H9 (cell line): ENCODE results near the gene PUM1. TPM values are rescaled to one million over a fixed set of nuclear protein-coding genes. Genes with fewer than 3 reads are reported as not detected.

ENCODE experiments used
- DNase-seq: peaks from one replicate; pipeline ENCODE4 v3.0.0-alpha.2; 2017
- H2AFZ ChIP-seq: one replicate; pipeline ENCODE4 v1.6.1; 2013; ENCODE audit warnings: mild to moderate bottlenecking, low read length, control low read depth, moderate library complexity
- H2AK5ac ChIP-seq: 2 replicates; pipeline ENCODE4 v1.6.1; 2013; ENCODE audit warnings: low read length, control low read depth, mixed read lengths; ENCODE audit not compliant: insufficient read length
- H2BK120ac ChIP-seq: one replicate; pipeline ENCODE4 v1.6.1; 2013; ENCODE audit warnings: low read depth, mild to moderate bottlenecking, low read length, control low read depth, inconsistent platforms; ENCODE audit not compliant: poor library complexity, severe bottlenecking
- H2BK12ac ChIP-seq: 2 replicates; pipeline ENCODE4 v1.6.1; 2013; ENCODE audit warnings: low read length, control low read depth, mixed read lengths, low read depth; ENCODE audit not compliant: insufficient read length
- H2BK15ac ChIP-seq: 2 replicates; pipeline ENCODE4 v1.6.1; 2013; ENCODE audit warnings: low read depth, low read length, control low read depth
- H2BK20ac ChIP-seq: one replicate; pipeline ENCODE4 v1.6.1; 2013; ENCODE audit warnings: low read depth, mild to moderate bottlenecking, low read length, control low read depth, inconsistent platforms; ENCODE audit not compliant: poor library complexity, severe bottlenecking
- H2BK5ac ChIP-seq: 2 replicates; pipeline ENCODE4 v1.6.1; 2013; ENCODE audit warnings: low read length, control low read depth, mixed read lengths; ENCODE audit not compliant: insufficient read length
- H3K14ac ChIP-seq: 2 replicates; pipeline ENCODE4 v1.6.1; 2013; ENCODE audit warnings: low read length, control low read depth; ENCODE audit not compliant: insufficient read depth
- H3K18ac ChIP-seq: 2 replicates; pipeline ENCODE4 v1.6.1; 2013; ENCODE audit warnings: low read depth, mild to moderate bottlenecking, mixed read lengths, low read length, control low read depth; ENCODE audit not compliant: insufficient read length
- H3K23ac ChIP-seq: 2 replicates; pipeline ENCODE4 v1.6.1; 2013; ENCODE audit warnings: low read length, control low read depth, mixed read lengths, low read depth; ENCODE audit not compliant: insufficient read length
- H3K23me2 ChIP-seq: 2 replicates; pipeline ENCODE4 v1.6.1; 2013; ENCODE audit warnings: low read depth, mild to moderate bottlenecking, mixed read lengths, low read length, control low read depth; ENCODE audit not compliant: insufficient read length, poor library complexity, severe bottlenecking
- H3K27ac ChIP-seq: 2 replicates; pipeline ENCODE4 v1.5.1; 2013; ENCODE audit warnings: low read length, control low read depth, mixed read lengths, low read depth; ENCODE audit not compliant: insufficient read length
- H3K27me3 ChIP-seq: 2 replicates; pipeline ENCODE4 v1.6.1; 2013; ENCODE audit warnings: low read length, control low read depth, inconsistent platforms; ENCODE audit not compliant: insufficient read depth
- H3K4ac ChIP-seq: 2 replicates; pipeline ENCODE4 v1.6.1; 2013; ENCODE audit warnings: low read depth, mild to moderate bottlenecking, control low read depth, inconsistent platforms, low read length, moderate library complexity
- H3K4me1 ChIP-seq: 2 replicates; pipeline ENCODE4 v1.6.1; 2013; ENCODE audit warnings: low read length, control low read depth, inconsistent platforms; ENCODE audit not compliant: insufficient read depth
- H3K4me2 ChIP-seq: 2 replicates; pipeline ENCODE4 v1.6.1; 2013; ENCODE audit warnings: low read length, control low read depth, mixed read lengths; ENCODE audit not compliant: insufficient read length, insufficient read depth
- H3K56ac ChIP-seq: 2 replicates; pipeline ENCODE4 v1.6.1; 2013; ENCODE audit warnings: low read depth, mild to moderate bottlenecking, mixed read lengths, low read length, control low read depth; ENCODE audit not compliant: insufficient read length
- H3K79me1 ChIP-seq: 2 replicates; pipeline ENCODE4 v1.6.1; 2013; ENCODE audit warnings: low read depth, mild to moderate bottlenecking, moderate library complexity, low read length, control low read depth, inconsistent platforms; ENCODE audit not compliant: insufficient read depth, poor library complexity, severe bottlenecking
- H3K79me2 ChIP-seq: 2 replicates; pipeline ENCODE4 v1.6.1; 2013; ENCODE audit warnings: low read length, control low read depth, inconsistent platforms; ENCODE audit not compliant: insufficient read depth
- H3K9ac ChIP-seq: 2 replicates; pipeline ENCODE4 v1.6.1; 2013; ENCODE audit warnings: low read length, control low read depth, mixed read lengths; ENCODE audit not compliant: insufficient read length; ENCODE audit errors: extremely low read depth
- H3K9me3 ChIP-seq: one replicate; pipeline ENCODE4 v1.6.1; 2013; ENCODE audit warnings: low read depth, low read length, inconsistent platforms; ENCODE audit not compliant: control insufficient read depth
- H3T11ph ChIP-seq: one replicate; pipeline ENCODE4 v1.6.1; 2013; ENCODE audit warnings: mild to moderate bottlenecking, low read length, control low read depth, inconsistent platforms
- H4K20me1 ChIP-seq: one replicate; pipeline ENCODE4 v1.6.1; 2013; ENCODE audit not compliant: control insufficient read depth, insufficient read length, insufficient read depth
- H4K5ac ChIP-seq: 2 replicates; pipeline ENCODE4 v1.6.1; 2013; ENCODE audit warnings: low read depth, mild to moderate bottlenecking, mixed read lengths, low read length, control low read depth; ENCODE audit not compliant: insufficient read length
- H4K8ac ChIP-seq: replicated peaks from 2 replicates; pipeline ENCODE4 v1.6.1; 2013; ENCODE audit warnings: low read length, control low read depth, mixed read lengths, low read depth; ENCODE audit not compliant: insufficient read length
- H4K91ac ChIP-seq: 2 replicates; pipeline ENCODE4 v1.6.1; 2013; ENCODE audit warnings: low read depth, mild to moderate bottlenecking, moderate library complexity, mixed read lengths, low read length, control low read depth; ENCODE audit not compliant: insufficient read length
- H3K27ac Mint-ChIP-seq, 3 experiments: 2 replicates in 2 of 3; 3 replicates in 1 of 3; pipeline ENCODE4 v1.8.0; 2020 to 2021; ENCODE audit warnings: mixed read lengths in 3 of 3, mild to moderate bottlenecking in 1 of 3, moderate library complexity in 1 of 3
- H3K27me3 Mint-ChIP-seq: 2 replicates; pipeline ENCODE4 v1.8.0; 2021; ENCODE audit warnings: low read depth, mild to moderate bottlenecking, moderate library complexity, mixed read lengths
- H3K36me3 Mint-ChIP-seq, 3 experiments: 2 replicates in 2 of 3; 3 replicates in 1 of 3; pipeline ENCODE4 v1.8.0; 2020 to 2021; ENCODE audit warnings: low read depth in 3 of 3, mixed read lengths in 3 of 3; ENCODE audit not compliant: insufficient read depth in 1 of 3
- H3K4me1 Mint-ChIP-seq, 2 experiments: 2 replicates each; pipeline ENCODE4 v1.8.0; 2020; ENCODE audit warnings: mixed read lengths in 2 of 2
- H3K4me3 Mint-ChIP-seq, 2 experiments: 2 replicates in 1 of 2; 3 replicates in 1 of 2; pipeline ENCODE4 v1.8.0; 2020 to 2021; ENCODE audit warnings: mild to moderate bottlenecking in 2 of 2, mixed read lengths in 2 of 2, moderate library complexity in 1 of 2
- H3K9me3 Mint-ChIP-seq, 2 experiments: 2 replicates in 1 of 2; 3 replicates in 1 of 2; pipeline ENCODE4 v1.8.0; 2020; ENCODE audit warnings: mild to moderate bottlenecking in 2 of 2, mixed read lengths in 2 of 2, moderate library complexity in 1 of 2
- CTCF ChIP-seq: fragments of 200-600 bp; sonication (generic); conservative IDR thresholded peaks from 3 replicates; pipeline ENCODE4 v1.8.0; 2021; ENCODE audit warnings: antibody characterized with exemption, mild to moderate bottlenecking
- WGBS: extraction: QIAGEN DNeasy Blood & Tissue Kit; methylation state at CpG from one replicate; pipeline ENCODE4 v1.1.7; 2013; ENCODE audit warnings: missing lambda C conversion rate, low lambda C conversion rate, mixed read lengths; ENCODE audit not compliant: insufficient read length; ENCODE audit errors: extremely low coverage; 5-methylcytosine and 5-hydroxymethylcytosine counted together
- total RNA-seq: library from RNA; stranded (reverse); gene quantifications from 2 replicates; pipeline ENCODE4 v1.2.1, GENCODE V29; 2021

Gene PUM1
- total RNA-seq, 1 experiment from 2014 or later, result 164 TPM

- TF ChIP-seq CTCF, result no peak
- Histone ChIP-seq H3K4me1 (peaks cover 2% of the 10 kb centered on the region; the same call in 1 of the 2 replicates), H3K9ac (peak overlapping the region; percentile 96), H3T11ph (no peak overlapping the region), H3K4ac (no peak overlapping the region), H3K23ac (no peak overlapping the region), H3K9me3 (no peaks in the 10 kb centered on the region), H4K20me1 (no peaks in the 10 kb centered on the region), H3K79me2 (peaks cover 56% of the 10 kb centered on the region), H2BK120ac (no peak overlapping the region), H2BK20ac (no peak overlapping the region), H2AFZ (no peak overlapping the region), H3K56ac (no peak overlapping the region), H2BK5ac (no peak overlapping the region), H4K8ac (no peak overlapping the region), H2AK5ac (no peak overlapping the region), H3K4me2 (peak overlapping the region; percentile 60), H2BK12ac (no peak overlapping the region), H3K18ac (no peak overlapping the region), H2BK15ac (no peak overlapping the region), H3K79me1 (no peaks in the 10 kb centered on the region), H3K23me2 (peaks cover 10% of the 10 kb centered on the region), H3K27me3 (no peaks in the 10 kb centered on the region), H3K14ac (no peak overlapping the region), H4K5ac (no peak overlapping the region), H3K27ac (no peak overlapping the region), H4K91ac (no peak overlapping the region)
- Mint-ChIP-seq H3K36me3 (peaks cover 17 to 22% (median 21%) of the 10 kb centered on the region in 3 experiments), H3K4me3 (peak overlapping the region; percentile 95 to 98), H3K4me1 (peaks cover 17 to 24% of the 10 kb centered on the region in 2 experiments), H3K27me3 (no peaks in the 10 kb centered on the region), H3K27ac (peak overlapping the region; percentile 63 to 100 (median 94); a peak in 4 of 7 replicates), H3K9me3 (no peaks in the 10 kb centered on the region; a peak in 3 of 5 replicates)
- no peak for DNase-seq
- no CpG with 5 or more reads among the region's 4 CpGs for WGBS
Observed at GRCh38 chr1:31063631-31064030, 1.9 kb downstream of the PUM1 start.
